HepG2 (cell line): ENCODE results near the gene KDM4B. TPM values are rescaled to one million over a fixed set of nuclear protein-coding genes. Genes with fewer than 3 reads are reported as not detected.

Experiments used
- ATAC-seq: fragments of 200-7000 bp; cut with Tn5 transposase; 3 replicates; pipeline ENCODE4 v1.9.1; 2020; ENCODE audit warnings: mild to moderate bottlenecking, moderate library complexity
- BruUV-seq: library from RNA; stranded (reverse); fragments of 400-500 nt; replicated peaks from 2 replicates; lab custom pipeline; 2021; lab: Mats Ljungman, UMichigan
- CTCF ChIA-PET: fragments of 300-600 bp; formaldehyde crosslinking; extraction: SDS; loops from one replicate; lab custom pipeline; 2021; ENCODE audit warnings: low total read pairs, inconsistent platforms, low intra/inter-chr PET ratio; lab: Yijun Ruan, JAX
- POLR2A ChIA-PET: fragments of 350-600 bp; sonication (Branson Sonifier 250); formaldehyde crosslinking; loops from one replicate; lab custom pipeline; 2020; ENCODE audit warnings: antibody characterized with exemption, inconsistent platforms; lab: Yijun Ruan, JAX
- DNase-seq: peaks from one replicate; pipeline ENCODE4 v3.0.0-alpha.2; 2015; ENCODE audit warnings: low spot score
- FAIRE-seq: peaks from 3 replicates; lab custom pipeline; 2011; peaks lifted over from hg19 to GRCh38; lab: Jason Lieb, UNC
- H2AFZ ChIP-seq: one replicate; pipeline ENCODE4 v1.6.1; 2011; ENCODE audit warnings: low read length, inconsistent platforms
- H3K27ac ChIP-seq: fragments of 300-600 bp; 3 replicates; pipeline ENCODE4 v1.8.0; 2011; ENCODE audit warnings: mixed run types, mild to moderate bottlenecking, mixed read lengths, low read length, inconsistent platforms; ENCODE audit not compliant: insufficient read depth; ENCODE audit errors: extremely low read length
- H3K27me3 ChIP-seq, 2 experiments: fragments of 200-600 bp in 1 of 2; 2 replicates in 1 of 2; 3 replicates in 1 of 2; pipeline versions ENCODE4 v1.6.0 to v1.8.0; 2011; ENCODE audit warnings: low read length in 2 of 2, mild to moderate bottlenecking in 2 of 2, moderate library complexity in 2 of 2, inconsistent platforms in 1 of 2; ENCODE audit not compliant: insufficient read depth in 2 of 2, control insufficient read depth in 1 of 2
- H3K36me3 ChIP-seq, 2 experiments: fragments of 200-600 bp in 1 of 2; replicated peaks in 1 of 2; 2 replicates in 1 of 2; 3 replicates in 1 of 2; pipeline versions ENCODE4 v1.5.1 to v1.8.0; 2011; ENCODE audit warnings: low read length in 2 of 2, inconsistent platforms in 1 of 2; ENCODE audit not compliant: insufficient read depth in 2 of 2, control insufficient read depth in 1 of 2
- H3K4me1 ChIP-seq: 2 replicates; pipeline ENCODE4 v1.5.1; 2012; ENCODE audit warnings: low read length, inconsistent platforms; ENCODE audit not compliant: insufficient read depth
- H3K4me2 ChIP-seq: 2 replicates; pipeline ENCODE4 v1.6.0; 2011; ENCODE audit warnings: low read depth, low read length, inconsistent platforms
- H3K4me3 ChIP-seq, 3 experiments: fragments of 200-600 bp in 1 of 3; sonication (generic), shearing (Covaris generic) in 1 of 3; replicated peaks in 1 of 3; 2 replicates each; pipeline ENCODE4 v1.5.1; 2011 to 2016; ENCODE audit warnings: low read length in 3 of 3, inconsistent platforms in 2 of 3, low read depth in 2 of 3, mild to moderate bottlenecking in 2 of 3, control low read depth in 1 of 3, mixed read lengths in 1 of 3; ENCODE audit not compliant: insufficient read depth in 1 of 3
- H3K79me2 ChIP-seq: one replicate; pipeline ENCODE4 v1.6.1; 2011; ENCODE audit warnings: low read length, inconsistent platforms; ENCODE audit not compliant: insufficient read depth
- H3K9ac ChIP-seq: 2 replicates; pipeline ENCODE4 v1.6.0; 2011; ENCODE audit warnings: mild to moderate bottlenecking, low read depth, low read length, inconsistent platforms; ENCODE audit not compliant: insufficient read depth
- H3K9me3 ChIP-seq: 2 replicates; pipeline ENCODE4 v1.5.1; 2012; ENCODE audit warnings: mild to moderate bottlenecking, low read length
- H4K20me1 ChIP-seq: 2 replicates; pipeline ENCODE4 v1.6.0; 2011; ENCODE audit warnings: inconsistent platforms, mild to moderate bottlenecking, low read length, moderate library complexity; ENCODE audit not compliant: insufficient read depth
- FOXC1 ChIP-seq: sonication (generic); formaldehyde crosslinking; IDR thresholded peaks from 2 replicates; pipeline ENCODE4 v1.8.0; 2022; ENCODE audit warnings: mild to moderate bottlenecking, missing genetic modification reagents, borderline replicate concordance
- FOXK2 ChIP-seq: fragments of 450-650 bp; IDR thresholded peaks from 2 replicates; pipeline ENCODE4 v1.6.1; 2016
- HHEX ChIP-seq: IDR thresholded peaks from 2 replicates; pipeline ENCODE4 v1.6.1; 2016; ENCODE audit warnings: control low read depth
- NCOR1 ChIP-seq: fragments of 200-600 bp; sonication (generic); IDR thresholded peaks from 2 replicates; pipeline ENCODE4 v1.7.0; 2017; ENCODE audit warnings: antibody characterized with exemption, low read length, borderline replicate concordance
- PHF21A ChIP-seq: sonication (generic); formaldehyde crosslinking; IDR thresholded peaks from 2 replicates; pipeline ENCODE4 v1.5.0; 2020; ENCODE audit warnings: mild to moderate bottlenecking, missing genetic modification reagents
- SPEN ChIP-seq: sonication (generic); formaldehyde crosslinking; IDR thresholded peaks from 2 replicates; pipeline ENCODE4 v1.5.1; 2020; ENCODE audit warnings: low read depth, mild to moderate bottlenecking, missing genetic modification reagents
- TARDBP ChIP-seq: sonication (generic); formaldehyde crosslinking; IDR thresholded peaks from 2 replicates; pipeline ENCODE4 v1.8.0; 2022; ENCODE audit warnings: mild to moderate bottlenecking, missing genetic modification reagents
- TBL1XR1 ChIP-seq: fragments of 150-350 bp; IDR thresholded peaks from 2 replicates; pipeline ENCODE4 v1.6.1; 2014; ENCODE audit warnings: borderline replicate concordance, low read length; ENCODE audit not compliant: partially characterized antibody
- TBX2 ChIP-seq: sonication (generic); formaldehyde crosslinking; IDR thresholded peaks from 2 replicates; pipeline ENCODE4 v1.5.0; 2020; ENCODE audit warnings: missing genetic modification reagents, mild to moderate bottlenecking, borderline replicate concordance
- THAP11 ChIP-seq: IDR thresholded peaks from 2 replicates; pipeline ENCODE4 v1.6.1; 2016; ENCODE audit warnings: missing biosample characterization, missing genetic modification reagents
- YEATS4 ChIP-seq: sonication (generic); formaldehyde crosslinking; IDR thresholded peaks from 2 replicates; pipeline ENCODE4 v1.4.0; 2020; ENCODE audit warnings: missing genetic modification reagents, borderline replicate concordance
- ZFP36 ChIP-seq: fragments of 150-350 bp; IDR thresholded peaks from 2 replicates; pipeline ENCODE4 v1.6.1; 2018; ENCODE audit warnings: borderline replicate concordance, low read length, low read depth; ENCODE audit not compliant: partially characterized antibody
- ZNF530 ChIP-seq: sonication (generic); formaldehyde crosslinking; IDR thresholded peaks from 2 replicates; pipeline ENCODE4 v1.5.0; 2020; ENCODE audit warnings: low read depth, mild to moderate bottlenecking, missing genetic modification reagents
- ZNF839 ChIP-seq: sonication (generic); formaldehyde crosslinking; IDR thresholded peaks from 2 replicates; pipeline ENCODE4 v1.4.0; 2020; ENCODE audit warnings: missing genetic modification reagents, mild to moderate bottlenecking, borderline replicate concordance
- ZSCAN21 ChIP-seq: sonication (generic); formaldehyde crosslinking; IDR thresholded peaks from 2 replicates; pipeline ENCODE4 v1.8.0; 2022; ENCODE audit warnings: mild to moderate bottlenecking, missing genetic modification reagents, moderate library complexity, borderline replicate concordance
- WGBS: methylation state at CpG from one replicate; pipeline ENCODE4 v1.1.6; 2017; ENCODE audit warnings: low lambda C conversion rate; 5-methylcytosine and 5-hydroxymethylcytosine counted together
- in situ Hi-C: cut with HindIII; loops from 2 replicates; pipeline ENCODE4 v1.10.0; 2017; ENCODE audit warnings: low pct_unique_long_range_greater_than_20kb; ENCODE audit not compliant: extremely low pct_ligation_motif_present
- intact Hi-C: fragments of 100-400 bp; cut with micrococcal nuclease; formaldehyde crosslinking; loops from one replicate; pipeline ENCODE4 v1.10.0; 2022; ENCODE audit not compliant: unreplicated experiment
- polyA plus RNA-seq, 8 experiments: library from polyadenylated mRNA; depleted of rRNA in 3 of 8; stranded (reverse) in 7 of 8; unstranded in 1 of 8; fragments of >200 nt; fragmentation: Illumina TruSeq in 4 of 8; extraction: Trizol in 4 of 8; gene quantifications; 2 replicates each; pipeline versions ENCODE4 v1.2.1 to v1.2.3, GENCODE V29; 2011 to 2016; ENCODE audit warnings: low read depth in 4 of 8, missing spikeins in 1 of 8, mixed read lengths in 1 of 8; ENCODE audit not compliant: insufficient read depth in 1 of 8
- total RNA-seq, 5 experiments: library from RNA; depleted of rRNA; stranded (reverse); fragments of >200 nt; fragmentation: Illumina TruSeq; extraction: Trizol; gene quantifications; 2 replicates each; pipeline ENCODE4 v1.2.3, GENCODE V29; 2016; ENCODE audit warnings: low read depth in 1 of 5
- TF ChIP-seq, protein P1 (sequence below): sonication (generic); formaldehyde crosslinking; IDR thresholded peaks from 2 replicates; pipeline ENCODE4 v1.5.0; 2020; ENCODE audit warnings: missing genetic modification reagents
- TF ChIP-seq, protein P2 (sequence below): sonication (generic); formaldehyde crosslinking; conservative IDR thresholded peaks from 2 replicates; pipeline ENCODE4 v1.8.1; 2023; ENCODE audit warnings: missing genetic modification reagents
- TF ChIP-seq, protein P3 (sequence below): sonication (generic); IDR thresholded peaks from 2 replicates; pipeline ENCODE4 v1.6.1; 2016; ENCODE audit warnings: low read depth, borderline replicate concordance

Gene KDM4B
- total and polyA plus RNA-seq, 2 of the 13 experiments (the other 11 are each of a cell fraction or from before 2014, with no cell fraction given): 4.9 to 14.6 TPM

DNA sequence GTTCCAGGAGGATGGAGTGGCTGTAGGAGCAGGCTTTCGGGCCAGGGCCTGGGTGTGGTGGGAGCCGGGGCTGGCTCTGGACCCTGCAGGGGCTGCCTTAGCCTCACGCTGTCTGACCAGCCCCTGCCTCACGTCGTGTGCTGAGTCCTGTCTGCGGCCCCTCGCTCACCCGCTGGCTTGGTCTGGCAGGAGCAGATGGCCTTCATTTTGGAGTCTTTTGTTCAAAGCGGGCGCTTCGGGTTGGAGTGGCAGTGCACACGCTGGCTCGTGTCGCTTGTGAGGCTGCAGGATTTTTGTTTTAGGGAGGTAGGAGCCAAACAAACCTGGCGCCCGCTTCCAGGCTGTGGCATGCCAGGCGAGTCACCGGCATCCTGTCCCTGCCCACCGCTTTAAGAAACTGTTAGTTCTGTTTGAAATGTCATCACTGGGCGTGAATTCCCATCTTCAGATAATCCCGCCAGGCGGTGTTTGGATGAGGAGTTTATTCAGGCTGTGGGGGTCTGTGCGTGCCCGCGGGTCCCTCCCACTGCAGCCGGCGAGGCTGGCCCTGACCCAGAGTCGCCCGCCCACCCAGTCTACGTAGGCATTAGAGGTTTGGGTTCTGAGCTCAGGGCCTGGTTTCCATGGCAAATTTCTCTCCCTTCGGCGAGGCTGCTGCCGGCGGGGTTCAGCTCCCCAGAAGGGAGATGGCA is 89.8 kb downstream of the KDM4B start:
- H3K27me3 ChIP-seq: no peaks in the 10 kb centered on the region

DNA sequence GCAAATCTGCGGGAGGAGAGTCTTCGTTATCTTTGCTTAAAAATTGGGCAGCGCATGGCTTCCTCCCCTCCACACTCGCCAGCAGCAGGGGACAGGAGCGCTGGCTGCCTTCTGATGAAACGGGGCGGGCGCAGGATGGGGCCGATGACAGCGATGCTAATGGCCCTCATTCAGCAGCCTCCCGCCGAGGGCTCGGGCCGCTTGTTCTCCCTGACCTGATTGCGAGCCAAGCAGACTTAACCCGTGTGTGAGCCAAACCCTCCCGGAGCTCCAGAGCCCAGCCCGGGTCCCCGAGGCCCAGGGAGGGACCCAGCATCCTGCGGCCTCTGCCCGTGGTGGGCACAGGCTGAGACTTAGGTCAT is 90.3 kb downstream of the KDM4B start:
- DNase-seq (no peak), FAIRE-seq (no peak), ATAC-seq (no peak)
- Histone ChIP-seq H3K27ac (no peak overlapping the region), H3K27me3 (no peaks in the 10 kb centered on the region), H3K4me1 (no peaks in the 10 kb centered on the region), H4K20me1 (peaks cover 3% of the 10 kb centered on the region; the same call in 1 of the 2 replicates), H3K36me3 (peaks cover 17 to 40% of the 10 kb centered on the region in 2 experiments; a peak in 4 of 5 replicates), H2AFZ (no peak overlapping the region), H3K4me3 (no peak overlapping the region), H3K9me3 (peaks cover 14% of the 10 kb centered on the region), H3K79me2 (no peaks in the 10 kb centered on the region), H3K9ac (no peak overlapping the region), H3K4me2 (no peak overlapping the region)
- 100% methylated on average over 5 of the region's 21 CpGs for WGBS
- CTCF ChIA-PET: no interaction called here
- BruUV-seq: no TSS peak
- POLR2A ChIA-PET: no interaction called here
- intact Hi-C loops (no loop called here), in situ Hi-C loops (no loop called here)
- TF ChIP-seq TARDBP (CRISPR knock-in tag): no peak
- no peak for TF ChIP-seq PHF21A (CRISPR knock-in tag)
- no peak for TF ChIP-seq YEATS4
- TF ChIP-seq, protein P1, sequence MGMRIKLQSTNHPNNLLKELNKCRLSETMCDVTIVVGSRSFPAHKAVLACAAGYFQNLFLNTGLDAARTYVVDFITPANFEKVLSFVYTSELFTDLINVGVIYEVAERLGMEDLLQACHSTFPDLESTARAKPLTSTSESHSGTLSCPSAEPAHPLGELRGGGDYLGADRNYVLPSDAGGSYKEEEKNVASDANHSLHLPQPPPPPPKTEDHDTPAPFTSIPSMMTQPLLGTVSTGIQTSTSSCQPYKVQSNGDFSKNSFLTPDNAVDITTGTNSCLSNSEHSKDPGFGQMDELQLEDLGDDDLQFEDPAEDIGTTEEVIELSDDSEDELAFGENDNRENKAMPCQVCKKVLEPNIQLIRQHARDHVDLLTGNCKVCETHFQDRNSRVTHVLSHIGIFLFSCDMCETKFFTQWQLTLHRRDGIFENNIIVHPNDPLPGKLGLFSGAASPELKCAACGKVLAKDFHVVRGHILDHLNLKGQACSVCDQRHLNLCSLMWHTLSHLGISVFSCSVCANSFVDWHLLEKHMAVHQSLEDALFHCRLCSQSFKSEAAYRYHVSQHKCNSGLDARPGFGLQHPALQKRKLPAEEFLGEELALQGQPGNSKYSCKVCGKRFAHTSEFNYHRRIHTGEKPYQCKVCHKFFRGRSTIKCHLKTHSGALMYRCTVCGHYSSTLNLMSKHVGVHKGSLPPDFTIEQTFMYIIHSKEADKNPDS (CRISPR knock-in tag): no peak
- TF ChIP-seq, protein P2, sequence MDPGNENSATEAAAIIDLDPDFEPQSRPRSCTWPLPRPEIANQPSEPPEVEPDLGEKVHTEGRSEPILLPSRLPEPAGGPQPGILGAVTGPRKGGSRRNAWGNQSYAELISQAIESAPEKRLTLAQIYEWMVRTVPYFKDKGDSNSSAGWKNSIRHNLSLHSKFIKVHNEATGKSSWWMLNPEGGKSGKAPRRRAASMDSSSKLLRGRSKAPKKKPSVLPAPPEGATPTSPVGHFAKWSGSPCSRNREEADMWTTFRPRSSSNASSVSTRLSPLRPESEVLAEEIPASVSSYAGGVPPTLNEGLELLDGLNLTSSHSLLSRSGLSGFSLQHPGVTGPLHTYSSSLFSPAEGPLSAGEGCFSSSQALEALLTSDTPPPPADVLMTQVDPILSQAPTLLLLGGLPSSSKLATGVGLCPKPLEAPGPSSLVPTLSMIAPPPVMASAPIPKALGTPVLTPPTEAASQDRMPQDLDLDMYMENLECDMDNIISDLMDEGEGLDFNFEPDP (CRISPR knock-in tag): no peak
- no peak for TF ChIP-seq FOXC1 (CRISPR knock-in tag)
- TF ChIP-seq SPEN (CRISPR knock-in tag): no peak
- no peak for TF ChIP-seq THAP11 (CRISPR knock-in tag)
- TF ChIP-seq TBX2 (CRISPR knock-in tag): no peak

More for the DNA sequence above, 89.8 kb downstream of the KDM4B start:
- ChIA-PET CTCF (no interaction called here), POLR2A (no interaction called here)
- Histone ChIP-seq H3K4me2 (no peak overlapping the region), H3K79me2 (no peaks in the 10 kb centered on the region), H3K36me3 (peaks cover 16 to 40% of the 10 kb centered on the region in 2 experiments; a peak in 4 of 5 replicates), H3K27ac (no peak overlapping the region), H2AFZ (no peak overlapping the region), H3K9me3 (peaks cover 14% of the 10 kb centered on the region), H3K4me1 (no peaks in the 10 kb centered on the region), H3K4me3 (no peak overlapping the region), H4K20me1 (peaks cover 3% of the 10 kb centered on the region; the same call in 1 of the 2 replicates), H3K9ac (no peak overlapping the region)
- no peak for DNase-seq
- BruUV-seq: no TSS peak
- in situ Hi-C loops (no loop called here), intact Hi-C loops (no loop called here)
- ATAC-seq: no peak
- TF ChIP-seq ZFP36: no peak
- no peak for TF ChIP-seq TBX2 (CRISPR knock-in tag)
- TF ChIP-seq FOXK2: no peak
- TF ChIP-seq, protein P3, sequence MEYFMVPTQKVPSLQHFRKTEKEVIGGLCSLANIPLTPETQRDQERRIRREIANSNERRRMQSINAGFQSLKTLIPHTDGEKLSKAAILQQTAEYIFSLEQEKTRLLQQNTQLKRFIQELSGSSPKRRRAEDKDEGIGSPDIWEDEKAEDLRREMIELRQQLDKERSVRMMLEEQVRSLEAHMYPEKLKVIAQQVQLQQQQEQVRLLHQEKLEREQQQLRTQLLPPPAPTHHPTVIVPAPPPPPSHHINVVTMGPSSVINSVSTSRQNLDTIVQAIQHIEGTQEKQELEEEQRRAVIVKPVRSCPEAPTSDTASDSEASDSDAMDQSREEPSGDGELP: no peak
- no peak for TF ChIP-seq ZSCAN21
- TF ChIP-seq ZNF839: no peak
- TF ChIP-seq ZNF530 (CRISPR knock-in tag): no peak
- no peak for TF ChIP-seq NCOR1
- TF ChIP-seq TBL1XR1: no peak
- no peak for TF ChIP-seq HHEX
- WGBS: 98% methylated on average over 27 of the region's 34 CpGs
- FAIRE-seq: no peak
